GM21717 (cell line): ENCODE data around the gene KCNG2.
"Not testable (repeated sequence)": the region's sequence is repeated elsewhere in the genome, so short reads cannot be mapped to it uniquely, and the experiment has no call there.

Experiments used
- ATAC-seq: cut with Tn5 transposase; IDR thresholded peaks from one replicate; pipeline ENCODE4 v1.9.1; 2021; ENCODE audit warnings: mild to moderate bottlenecking, moderate library complexity; ENCODE audit not compliant: unreplicated experiment

The KCNG2 gene

DNA sequence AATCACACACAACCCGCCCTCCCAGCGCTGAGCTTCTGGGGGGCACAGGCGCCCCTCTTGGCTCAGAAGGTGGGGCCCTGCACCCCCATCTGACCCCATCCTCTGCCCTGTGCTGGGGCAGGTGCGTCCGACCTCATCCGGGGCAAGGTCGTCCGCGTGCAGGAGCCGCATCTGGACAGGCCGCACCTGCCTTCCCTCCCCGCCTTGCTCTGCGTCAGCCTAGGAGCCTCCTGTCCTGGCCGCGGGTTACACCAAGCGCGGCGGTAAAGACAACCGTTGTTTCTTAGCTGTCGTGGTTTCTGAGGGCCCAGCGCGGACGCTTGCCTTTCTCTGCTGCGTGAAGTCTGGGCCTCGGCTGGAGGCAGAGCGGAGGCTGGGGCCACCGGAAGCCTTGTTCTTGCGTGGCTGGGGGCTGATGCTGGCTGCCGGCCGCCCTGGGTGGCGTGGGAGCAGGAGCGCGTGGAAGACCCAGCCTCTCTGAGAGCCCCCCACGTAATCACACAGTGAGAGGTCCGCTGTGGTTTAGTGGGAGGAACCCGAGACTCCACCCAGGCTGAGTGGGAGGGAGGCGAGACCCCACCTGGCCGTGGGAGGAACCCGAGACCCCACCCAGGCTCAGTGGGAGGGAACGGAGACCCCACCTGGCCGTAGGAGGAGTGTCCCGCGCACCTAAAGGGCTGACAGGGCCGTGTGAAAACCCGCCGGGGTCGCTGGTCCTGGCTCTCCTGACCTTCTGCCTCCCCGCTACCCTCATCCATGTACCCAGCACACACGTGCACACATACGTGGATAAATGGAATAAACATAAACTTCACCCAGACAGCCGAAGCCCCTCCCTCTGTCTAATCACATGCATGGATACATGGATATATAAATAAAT, 51.8 kb downstream of the KCNG2 start:
- no peak for ATAC-seq

DNA sequence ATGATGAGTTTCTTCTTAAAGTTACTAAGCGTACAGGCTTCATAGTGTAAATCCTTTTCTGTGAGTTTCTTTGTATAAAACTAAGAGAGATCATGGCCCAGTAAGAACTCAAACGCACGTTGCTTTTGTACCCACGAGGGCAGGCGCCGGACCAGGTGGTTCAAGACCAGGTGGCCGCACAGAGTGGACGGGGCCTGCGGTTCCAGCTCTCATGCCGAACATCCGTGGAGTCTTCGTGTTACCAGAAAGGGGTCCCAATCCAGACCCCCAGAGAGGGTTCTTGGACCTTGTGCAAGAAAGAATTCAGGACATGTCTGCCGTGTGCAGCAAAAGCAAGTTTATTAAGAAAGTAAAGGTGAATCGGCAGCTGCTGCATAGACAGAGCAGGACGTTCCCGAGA, 53.0 kb downstream of the KCNG2 start:
- ATAC-seq = no peak

DNA sequence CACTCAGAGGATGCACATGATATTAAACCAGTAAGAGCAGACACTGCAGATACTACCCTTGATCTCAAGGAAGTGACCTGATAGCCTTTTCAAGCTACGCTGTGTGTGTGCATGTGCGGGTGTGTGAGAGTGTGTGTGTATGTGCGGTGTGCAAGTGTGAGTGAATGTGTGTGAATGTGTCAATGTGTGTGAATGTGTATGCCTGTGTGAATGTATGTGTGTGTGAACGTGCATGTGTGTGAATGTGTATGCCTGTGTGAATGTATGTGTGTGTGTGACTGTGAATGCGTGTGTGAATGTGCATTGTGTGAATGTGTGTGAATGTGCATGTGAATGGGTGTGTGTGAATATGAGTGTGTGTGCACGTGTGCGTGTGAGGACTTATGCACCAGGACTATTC, 53.8 kb downstream of the KCNG2 start:
- no peak for ATAC-seq

DNA sequence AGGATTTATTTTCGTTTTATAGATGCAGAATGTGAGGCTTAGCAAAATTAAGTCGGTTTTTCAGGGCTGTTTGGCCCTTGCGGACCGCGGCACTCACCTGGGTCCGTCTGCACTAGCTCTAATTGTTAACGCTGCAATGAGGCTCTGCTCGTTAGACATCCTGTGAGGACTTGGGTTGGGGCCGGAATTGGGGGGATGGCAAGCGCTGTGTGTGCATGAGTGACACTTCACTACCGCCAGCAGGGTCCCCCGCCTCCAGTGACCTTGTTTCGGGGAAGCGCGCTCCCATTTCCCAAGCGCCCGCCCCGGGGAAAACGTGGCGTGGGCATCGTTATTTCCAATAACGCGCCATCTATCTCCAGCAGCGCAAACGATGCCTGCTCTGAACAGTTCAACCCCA, 54.2 kb downstream of the KCNG2 start:
- ATAC-seq = no peak

DNA sequence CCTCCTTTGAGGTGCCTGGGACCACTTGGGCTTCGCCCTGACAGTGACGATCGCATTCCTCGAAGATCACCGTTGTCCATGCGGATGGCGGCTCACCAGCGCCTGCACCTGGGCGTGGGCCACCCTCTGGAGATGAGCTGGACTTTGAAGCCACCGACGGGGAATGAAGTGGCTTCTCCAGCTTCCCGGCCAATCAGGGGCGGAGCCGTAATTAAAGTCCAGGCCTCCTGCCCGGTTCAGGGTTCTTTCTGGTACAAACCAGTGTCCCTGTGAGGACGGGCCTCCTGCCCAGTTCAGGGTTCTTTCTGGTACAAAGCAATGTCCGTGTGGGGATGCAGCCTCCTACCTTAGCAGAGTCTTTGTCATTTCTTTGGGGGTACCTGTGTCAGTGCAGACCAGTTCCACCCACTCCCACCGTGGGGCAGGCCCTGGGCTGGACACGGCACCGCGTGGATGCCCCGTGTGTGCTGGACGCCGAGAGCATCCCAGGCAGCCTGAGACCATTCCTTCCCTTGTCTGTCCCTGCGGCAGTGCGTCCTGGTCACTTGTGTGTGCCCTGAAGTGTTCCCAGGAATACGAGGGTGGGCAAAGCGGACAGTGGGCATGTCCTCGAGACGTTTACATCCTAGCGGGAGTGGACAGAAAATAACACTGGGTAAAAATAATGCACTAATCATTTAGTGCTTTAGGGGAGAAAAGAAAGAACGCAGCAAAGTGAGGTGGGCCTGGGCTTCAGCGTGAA, 55.0 kb downstream of the KCNG2 start:
- no peak for ATAC-seq

DNA sequence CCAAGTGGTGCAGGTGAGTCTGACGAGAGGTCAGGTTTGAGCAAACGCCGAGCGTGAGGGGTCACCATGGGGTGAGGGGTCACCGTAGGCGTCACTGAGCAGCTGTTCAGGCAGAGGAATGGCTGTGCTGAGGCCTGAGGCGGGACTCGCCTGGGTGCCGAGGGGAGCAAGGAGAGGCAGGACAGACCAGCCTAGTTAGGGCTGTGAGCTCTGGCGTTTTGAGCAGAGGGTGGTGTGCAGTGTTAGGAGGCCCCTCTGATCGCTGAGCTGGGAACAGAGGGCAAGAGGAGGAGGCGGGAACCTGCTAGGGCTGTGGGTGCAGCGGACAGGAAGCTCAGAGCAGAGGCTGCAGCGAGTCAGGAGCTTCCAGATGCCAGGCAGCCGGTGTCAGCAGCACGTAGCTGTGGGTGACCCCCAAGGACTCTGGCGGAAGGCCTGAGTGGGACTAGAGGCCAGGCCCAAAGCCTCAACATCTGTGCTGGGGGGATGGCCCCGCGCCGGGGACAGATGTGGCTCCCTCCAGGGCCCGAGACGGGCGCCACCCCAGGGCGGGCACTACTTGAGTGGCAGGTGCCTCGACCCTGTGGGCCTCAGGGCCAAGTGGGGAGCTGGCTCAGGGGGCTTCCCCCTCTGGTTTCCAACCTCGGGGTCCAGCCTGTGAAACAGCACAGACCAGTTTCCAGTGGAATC, 55.7 kb downstream of the KCNG2 start:
- no peak for ATAC-seq

DNA sequence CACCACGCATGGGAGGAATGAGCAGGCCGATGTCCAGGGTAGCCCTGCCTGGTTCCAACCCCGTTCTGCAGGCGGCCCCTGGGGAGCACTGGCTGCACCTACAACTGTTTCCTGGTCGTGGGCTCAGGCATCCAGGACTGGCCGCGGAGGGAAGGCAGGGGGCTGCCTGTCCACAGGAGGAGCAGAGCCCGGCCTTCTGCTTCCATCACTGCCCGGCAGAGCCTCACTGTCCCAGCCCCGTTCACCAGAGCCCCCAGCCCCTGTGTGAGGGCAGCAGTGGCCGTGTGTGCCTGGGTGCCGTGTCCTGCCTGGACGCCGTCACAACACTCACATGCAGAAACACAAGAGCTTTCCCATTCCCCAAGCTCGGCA, 56.2 kb downstream of the KCNG2 start:
- no peak for ATAC-seq

DNA sequence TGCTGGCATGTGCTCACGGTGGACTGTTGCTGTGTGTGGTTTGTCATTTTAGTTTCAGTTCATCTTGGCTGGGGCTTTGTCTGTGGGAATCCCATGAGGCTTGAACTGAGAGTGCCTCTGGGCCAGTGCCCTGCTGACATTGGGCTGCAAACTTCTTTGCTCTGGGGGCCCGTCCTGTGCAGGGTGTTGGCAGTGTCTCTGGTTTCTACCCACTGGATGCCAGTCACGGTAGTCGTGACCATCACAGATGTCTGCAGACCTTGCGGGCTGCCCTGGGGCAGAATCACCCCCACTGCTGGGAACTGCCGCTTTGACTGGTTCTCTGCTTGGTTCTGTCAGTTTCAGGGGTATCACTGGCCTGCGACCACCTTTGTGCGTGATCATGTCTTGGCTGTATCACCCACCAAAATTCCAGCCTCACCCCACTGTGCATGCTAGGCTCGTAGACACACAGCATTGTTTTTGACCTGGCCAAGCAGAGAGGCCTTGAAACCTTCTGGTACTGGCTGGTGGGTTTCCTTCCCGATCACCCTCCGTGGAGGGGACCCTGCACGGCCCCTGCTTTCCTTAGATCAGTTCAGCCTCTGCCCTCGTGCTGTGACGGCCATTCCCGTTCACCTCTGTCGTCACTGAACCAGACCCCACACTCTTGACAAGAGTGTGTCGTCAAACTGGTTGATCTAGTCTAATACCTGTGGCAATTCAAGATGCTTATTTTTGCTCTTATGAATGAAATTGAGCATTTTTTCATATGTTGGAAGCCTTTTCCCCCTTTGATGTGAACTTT, 57.6 kb downstream of the KCNG2 start:
- no peak for ATAC-seq

DNA sequence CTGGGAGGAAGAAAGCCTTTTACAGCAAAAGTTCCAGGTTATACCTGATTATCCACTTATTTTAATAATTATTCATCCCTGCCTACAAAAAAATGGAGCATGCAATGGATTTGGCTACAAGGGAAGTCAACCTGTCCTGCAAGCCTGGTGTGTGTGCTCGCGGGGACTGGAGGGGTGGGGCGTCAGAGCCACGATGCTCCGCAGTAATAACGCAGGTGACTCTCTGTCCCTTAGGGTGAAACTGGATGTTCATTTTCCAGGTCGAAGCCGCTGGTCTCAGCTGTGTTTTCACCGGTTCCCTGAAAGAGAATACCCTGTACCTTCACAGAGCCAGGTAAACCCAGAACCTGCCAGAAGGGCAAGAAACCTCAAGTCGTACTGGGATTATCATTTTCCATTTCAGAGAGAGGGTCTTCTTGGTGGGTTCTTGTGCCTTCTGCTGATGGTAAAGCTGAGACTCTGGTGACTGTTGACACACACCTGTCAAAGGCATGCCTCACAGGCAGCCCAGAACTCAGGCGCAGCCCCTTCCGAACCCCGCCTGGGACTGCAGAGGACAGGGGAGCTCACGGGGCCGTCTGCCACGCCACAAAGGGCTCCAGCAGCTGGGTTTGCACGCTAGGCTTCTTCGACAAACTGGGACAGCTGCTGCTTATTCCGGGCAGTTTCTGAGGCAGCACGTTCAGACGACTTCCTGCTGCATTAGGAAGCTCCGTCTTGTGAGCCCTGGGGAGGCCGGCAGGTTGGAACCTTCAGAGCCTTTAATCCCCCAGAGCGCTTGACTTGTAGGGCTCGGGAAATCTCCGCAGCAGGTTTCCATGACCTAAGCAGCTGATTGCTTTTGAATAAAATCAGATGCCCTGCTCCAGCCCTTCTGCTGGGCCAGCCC, 58.6 kb downstream of the KCNG2 start:
- ATAC-seq = no peak

DNA sequence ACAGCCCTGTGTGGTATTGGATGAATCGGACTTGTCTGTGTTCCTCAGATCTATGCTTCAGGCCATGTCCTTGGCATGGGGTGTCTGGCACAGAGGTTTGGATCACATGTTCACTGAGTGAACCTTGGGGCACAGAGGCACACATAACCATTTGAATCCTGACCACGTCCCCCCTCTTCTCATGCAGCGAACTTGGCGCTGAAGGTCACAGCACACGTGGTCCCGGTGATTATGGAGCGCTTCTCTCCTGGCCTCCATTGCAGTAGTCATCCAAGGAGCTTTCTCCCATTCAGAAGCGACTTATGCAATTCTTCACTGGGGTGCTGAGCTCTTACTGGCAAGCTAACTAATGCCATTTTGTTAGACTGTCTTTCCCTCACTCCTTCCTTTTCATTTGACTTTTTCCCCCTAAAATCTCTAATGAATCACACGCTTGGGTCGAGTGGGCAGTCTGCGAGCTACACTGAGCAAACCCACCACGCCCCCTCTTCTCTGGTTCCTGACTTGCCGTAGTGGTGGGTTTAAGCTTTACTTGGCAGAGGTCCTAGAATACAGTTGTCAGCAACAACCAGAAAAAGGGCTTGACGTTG, 59.4 kb downstream of the KCNG2 start:
- no peak for ATAC-seq

DNA sequence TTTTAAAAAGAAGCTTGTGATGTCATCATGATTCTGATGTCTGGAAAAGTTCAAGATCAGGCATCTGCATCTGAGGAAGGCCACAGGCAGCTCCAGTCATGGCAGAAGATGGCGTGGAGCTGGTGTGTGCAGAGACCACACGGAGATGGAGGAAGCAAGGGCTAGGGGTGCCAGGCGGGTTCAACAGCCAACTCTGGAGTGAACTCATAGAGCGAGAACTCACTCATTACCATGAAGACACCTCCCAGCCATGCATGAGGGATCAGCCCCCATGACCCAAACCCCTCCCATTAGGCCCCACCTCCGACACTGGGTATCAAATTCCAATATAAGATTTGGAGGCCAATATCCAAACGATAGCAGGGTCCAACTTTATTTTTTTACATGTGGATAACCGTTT, 61.6 kb downstream of the KCNG2 start:
- ATAC-seq = no peak

DNA sequence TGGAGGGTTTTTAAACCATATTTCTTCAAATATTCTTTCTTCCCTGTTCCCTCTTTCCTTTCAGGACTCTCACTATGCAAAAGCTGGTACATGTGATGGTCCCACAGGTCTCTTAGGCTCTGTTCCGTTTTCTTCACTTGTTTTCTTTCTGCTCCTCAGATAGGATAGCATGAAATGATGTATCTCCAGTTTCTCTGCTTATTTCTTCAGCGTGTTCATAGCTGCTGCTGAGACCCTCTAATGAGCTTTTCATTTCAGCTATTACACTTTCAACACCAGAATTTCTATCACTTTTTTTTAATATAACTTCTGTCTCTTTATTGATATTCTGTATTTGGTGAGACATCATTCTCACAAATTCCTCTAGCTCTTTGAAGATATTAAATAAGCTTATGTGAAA, 63.9 kb downstream of the KCNG2 start:
- ATAC-seq = no peak

DNA sequence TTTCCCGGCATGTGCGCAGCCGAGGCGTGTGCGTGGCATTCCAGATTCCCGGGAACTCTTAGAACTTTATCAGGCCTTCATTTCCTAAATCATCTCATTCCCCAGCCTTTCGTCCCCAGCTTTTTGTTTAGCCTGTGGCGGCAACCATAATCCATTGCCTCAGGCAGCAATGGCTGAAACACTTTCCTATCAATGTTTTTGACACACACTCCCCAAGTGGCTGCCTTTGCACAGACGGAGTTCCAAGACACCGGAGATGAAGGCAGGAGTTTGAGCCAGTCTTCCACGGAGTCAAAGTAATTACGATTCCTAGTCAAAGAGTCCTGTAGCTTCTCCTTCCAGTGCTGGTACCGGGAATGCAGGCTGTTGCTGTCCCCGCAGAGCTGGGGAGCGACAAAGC, 64.8 kb downstream of the KCNG2 start:
- ATAC-seq = no peak

DNA sequence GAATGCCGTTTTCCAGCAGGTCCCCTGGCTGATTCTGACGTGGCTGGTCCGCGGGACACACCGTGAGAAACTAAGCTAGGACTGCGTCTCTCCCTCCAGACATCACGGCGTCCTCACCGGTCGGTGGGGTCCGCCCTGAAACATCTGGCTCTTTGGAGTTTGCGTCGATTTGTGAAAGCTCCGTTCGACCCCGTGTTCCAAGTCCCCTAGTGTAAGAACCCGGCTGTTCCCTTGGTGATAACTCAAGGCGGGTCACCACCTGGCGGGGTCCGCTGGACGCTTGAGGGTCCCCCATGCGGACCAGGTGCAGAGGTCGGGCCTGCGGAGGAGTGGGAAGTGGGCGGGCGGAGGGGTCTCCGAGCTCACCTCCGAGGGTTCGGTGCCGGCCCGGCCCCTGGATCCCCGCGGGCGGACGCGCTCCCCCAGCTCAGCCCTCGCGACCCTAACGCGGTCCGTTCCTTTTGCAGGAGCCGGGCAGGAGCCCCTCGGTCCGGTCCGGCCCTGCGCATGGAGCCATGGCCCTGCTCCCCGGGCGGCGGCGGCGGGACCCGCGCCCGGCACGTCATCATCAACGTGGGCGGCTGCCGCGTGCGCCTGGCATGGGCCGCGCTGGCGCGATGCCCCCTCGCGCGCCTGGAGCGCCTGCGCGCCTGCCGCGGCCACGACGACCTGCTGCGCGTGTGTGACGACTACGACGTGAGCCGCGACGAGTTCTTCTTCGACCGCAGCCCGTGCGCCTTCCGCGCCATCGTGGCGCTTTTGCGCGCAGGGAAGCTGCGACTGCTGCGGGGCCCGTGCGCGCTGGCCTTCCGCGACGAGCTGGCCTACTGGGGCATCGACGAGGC, 65.6 kb downstream of the KCNG2 start:
- no peak for ATAC-seq

DNA sequence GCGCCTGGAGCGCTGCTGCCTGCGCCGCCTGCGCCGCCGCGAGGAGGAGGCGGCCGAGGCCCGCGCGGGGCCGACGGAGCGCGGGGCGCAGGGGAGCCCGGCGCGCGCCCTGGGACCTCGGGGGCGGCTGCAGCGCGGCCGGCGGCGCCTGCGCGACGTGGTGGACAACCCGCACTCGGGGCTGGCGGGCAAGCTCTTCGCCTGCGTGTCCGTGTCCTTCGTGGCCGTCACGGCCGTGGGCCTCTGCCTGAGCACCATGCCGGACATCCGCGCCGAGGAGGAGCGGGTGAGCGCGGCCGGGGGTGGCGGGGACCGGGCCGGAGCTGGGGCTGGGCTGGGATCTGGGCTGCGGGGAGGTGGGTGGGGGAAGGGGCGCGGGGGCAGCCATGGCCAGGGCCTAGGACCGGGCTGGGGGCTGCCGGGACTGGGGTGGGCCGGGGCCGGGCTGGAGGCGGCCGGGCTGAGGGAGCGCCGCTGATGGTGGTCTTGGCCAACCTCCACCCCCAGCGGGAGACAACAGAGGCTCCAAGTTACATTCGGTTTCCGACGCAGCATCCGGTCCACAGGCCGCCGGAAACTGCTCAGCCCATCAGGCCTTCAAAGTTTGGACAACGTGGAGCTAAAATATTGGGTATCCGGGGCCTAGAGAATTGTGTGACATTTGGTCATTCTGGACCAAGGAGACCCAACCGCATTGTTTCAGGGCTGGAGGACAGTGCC, 66.4 kb downstream of the KCNG2 start:
- ATAC-seq = no peak

DNA sequence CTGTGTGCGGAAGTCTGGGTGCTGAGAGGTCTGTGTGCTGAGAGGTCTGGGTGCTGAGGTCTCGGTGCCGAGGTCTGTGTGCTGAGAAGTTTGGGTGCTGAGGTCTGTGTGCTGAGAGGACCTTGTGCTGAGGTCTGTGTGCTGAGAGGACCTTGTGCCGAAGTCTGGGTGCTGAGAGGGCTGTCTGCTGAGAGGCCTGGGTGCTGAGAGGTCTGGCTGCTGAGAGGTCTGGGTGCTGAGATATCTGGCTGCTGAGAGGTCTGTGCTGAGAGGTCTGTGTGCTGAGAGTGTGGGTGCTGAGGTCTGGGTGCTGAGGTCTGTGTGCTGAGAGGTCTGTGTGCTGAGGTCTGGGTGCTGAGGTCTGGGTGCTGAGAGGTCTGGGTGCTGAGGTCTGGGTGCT, 67.2 kb downstream of the KCNG2 start:
- ATAC-seq = not testable (repeated sequence)

DNA sequence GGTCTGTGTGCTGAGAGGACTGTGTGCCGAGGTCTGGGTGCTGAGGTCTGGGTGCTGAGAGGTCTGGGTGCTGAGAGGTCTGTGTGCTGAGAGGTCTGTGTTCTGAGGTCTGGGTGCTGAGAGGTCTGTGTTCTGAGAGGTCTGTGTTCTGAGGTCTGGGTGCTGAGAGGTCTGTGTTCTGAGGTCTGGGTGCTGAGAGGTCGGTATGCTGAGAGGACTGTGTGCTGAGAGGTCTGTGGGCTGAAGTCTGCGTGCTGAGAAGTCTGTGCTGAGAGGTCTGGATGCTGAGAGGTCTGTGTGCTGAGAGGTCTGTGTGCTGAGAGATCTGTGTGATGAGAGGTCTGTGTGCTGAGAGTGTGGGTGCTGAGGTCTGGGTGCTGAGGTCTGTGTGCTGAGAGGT, 68.2 kb downstream of the KCNG2 start:
- ATAC-seq = not testable (repeated sequence)
